Choroid plexus epithelial cell (primary cell): ENCODE measurements around the gene RPEL1.
"Not testable (repeated sequence)": the region's sequence is repeated elsewhere in the genome, so short reads cannot be mapped to it uniquely, and the experiment has no call there.

Experiments
- DNase-seq: peaks from one replicate; pipeline ENCODE4 v3.0.0-alpha.2; 2010; ENCODE audit warnings: low read depth
- H3K4me3 ChIP-seq: 2 replicates; pipeline ENCODE4 v1.5.1; 2011; ENCODE audit warnings: low read depth, mild to moderate bottlenecking, control low read depth, low read length, moderate library complexity
- CTCF ChIP-seq: conservative IDR thresholded peaks from 2 replicates; pipeline ENCODE4 v1.5.1; 2011; ENCODE audit warnings: low read depth, mild to moderate bottlenecking, control low read depth, inconsistent platforms, low read length, moderate library complexity

Gene RPEL1

DNA sequence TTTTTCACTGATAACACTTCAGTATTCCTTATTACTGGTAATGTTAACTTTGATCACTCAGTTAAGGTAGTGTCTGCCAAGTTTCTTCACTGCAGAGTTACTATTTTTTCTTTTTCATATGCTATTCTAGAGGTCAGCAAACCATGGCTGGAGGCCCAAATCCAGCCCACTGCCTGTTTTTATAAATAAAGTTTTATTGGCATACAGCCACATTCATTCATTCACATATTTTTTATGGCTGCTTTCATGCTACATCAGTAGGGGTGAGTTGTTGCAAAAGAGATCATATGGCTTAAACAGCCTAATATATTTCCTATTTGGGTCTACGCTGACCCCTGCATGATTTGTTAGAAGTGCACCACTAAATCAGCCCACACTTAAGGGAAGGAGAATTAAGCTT lies 10.9 kb downstream of the RPEL1 start:
- no peak for DNase-seq
- no peak overlapping the region for H3K4me3 ChIP-seq
- no peak for TF ChIP-seq CTCF

DNA sequence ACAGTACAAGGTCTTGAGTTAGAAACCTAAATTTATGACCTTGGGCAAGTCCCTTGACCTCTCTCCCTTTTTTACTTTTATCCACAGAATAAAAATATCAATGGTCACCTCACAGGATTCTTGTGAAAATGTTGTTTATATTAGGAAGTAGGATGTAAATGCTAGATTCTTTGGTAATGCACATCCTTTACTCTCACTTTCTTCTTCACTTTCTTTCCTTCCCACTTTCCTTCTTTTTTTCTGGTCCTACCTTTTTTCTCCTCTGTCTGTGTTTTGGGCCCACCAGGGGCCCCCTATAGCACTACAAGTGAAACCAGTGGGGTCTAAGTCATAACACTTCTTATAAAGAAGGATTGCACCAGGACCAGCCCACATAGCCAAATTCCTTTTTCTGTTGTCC lies 12.1 kb downstream of the RPEL1 start:
- no peak for TF ChIP-seq CTCF
- H3K4me3 ChIP-seq: no peak overlapping the region
- DNase-seq: no peak

DNA sequence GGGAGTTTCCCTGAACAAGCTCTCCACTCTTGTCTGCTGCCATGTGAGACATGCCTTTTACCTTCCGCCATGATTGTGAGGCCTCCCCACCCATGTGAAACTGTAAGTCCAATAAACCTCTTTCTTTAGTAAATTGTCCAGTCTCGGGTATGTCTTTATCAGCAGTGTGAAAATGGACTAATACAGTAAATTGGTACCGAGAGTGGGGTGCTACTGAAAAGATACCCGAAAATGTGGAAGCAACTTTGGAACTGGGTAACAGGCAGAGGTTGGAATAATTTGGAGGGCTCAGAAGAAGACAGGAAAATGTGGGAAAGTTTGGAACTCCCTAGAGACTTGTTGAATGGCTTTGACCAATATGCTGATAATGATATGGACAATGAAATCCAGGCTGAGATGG lies 13.2 kb downstream of the RPEL1 start:
- DNase-seq, H3K4me3 ChIP-seq: not testable (repeated sequence)

DNA sequence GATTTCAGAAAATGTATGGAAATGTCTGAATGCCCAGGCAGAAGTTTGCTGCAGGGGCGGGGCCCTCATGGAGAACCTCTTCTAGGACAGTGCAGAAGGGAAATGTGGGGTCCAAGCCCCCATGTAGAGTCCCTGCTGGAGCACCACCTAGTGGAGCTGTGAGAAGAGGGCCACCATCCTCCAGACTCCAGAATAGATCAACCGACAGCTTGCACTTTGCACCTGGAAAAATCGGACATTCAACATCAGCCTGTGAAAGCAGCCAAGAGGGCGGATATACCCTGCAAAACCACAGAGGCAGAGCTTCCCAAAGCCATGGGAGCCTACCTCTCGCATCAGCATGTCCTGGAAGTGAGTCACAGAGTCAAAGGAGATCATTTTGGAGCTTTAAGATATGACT lies 14.3 kb downstream of the RPEL1 start:
- no peak for DNase-seq
- no peak overlapping the region for H3K4me3 ChIP-seq

DNA sequence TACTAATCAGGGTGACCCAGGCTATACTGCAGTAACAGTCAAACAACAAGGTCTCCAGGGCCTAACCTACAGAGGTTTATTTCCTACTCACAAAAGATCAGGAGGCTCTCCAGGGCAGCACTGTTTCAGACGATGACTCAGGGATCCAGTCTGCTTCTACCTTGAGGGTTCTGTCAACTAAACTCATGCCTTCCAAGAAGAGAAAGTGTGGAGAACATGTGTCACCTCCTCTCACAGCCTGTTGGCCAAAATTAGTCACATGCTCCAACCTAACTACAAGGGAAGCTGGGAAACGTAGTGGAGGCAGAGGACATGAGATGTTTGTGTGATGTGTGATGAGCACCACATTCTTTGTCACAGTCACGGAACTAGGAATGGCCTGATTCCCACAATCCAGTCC lies 16.5 kb downstream of the RPEL1 start:
- no peak for DNase-seq
- TF ChIP-seq CTCF: no peak
- no peak overlapping the region for H3K4me3 ChIP-seq

More for the DNA sequence above, 14.3 kb downstream of the RPEL1 start:
- TF ChIP-seq CTCF: no peak

GRCh38 chr10:103265717-103266329 lies 20.1 kb downstream of the RPEL1 start:
- H3K4me3 ChIP-seq: no peak overlapping the region
- DNase-seq: peak; percentile 88
- no peak for TF ChIP-seq CTCF

- DNase-seq: peak; percentile 83
- TF ChIP-seq CTCF: no peak
- H3K4me3 ChIP-seq: no peak overlapping the region
Observed at GRCh38 chr10:103273041-103273441, 27.4 kb downstream of the RPEL1 start.
